Esophagus squamous epithelium (tissue), 4 donors: ENCODE data around the gene REG1B.

Experiments
- CTCF ChIP-seq, 6 experiments: fragments of 450-650 bp in 4 of 6; fragments of 200-600 bp in 2 of 6; sonication (generic) in 2 of 6; IDR thresholded peaks; one replicate each; pipeline ENCODE4 v1.5.1; 2016 to 2019; ENCODE audit warnings: antibody characterized with exemption in 6 of 6, mild to moderate bottlenecking in 4 of 6, moderate library complexity in 4 of 6
- POLR2A ChIP-seq, 4 donors: fragments of 450-650 bp; IDR thresholded peaks; one replicate each; pipeline ENCODE4 v1.6.1; 2017; ENCODE audit warnings: antibody characterized with exemption in 4 of 4, mild to moderate bottlenecking in 4 of 4, moderate library complexity in 3 of 4

- no peak for TF ChIP-seq CTCF (IDR thresholded peaks at IDR 0.05)
- no peak for TF ChIP-seq POLR2A (IDR thresholded peaks at IDR 0.05)
Observed at GRCh38 chr2:79087785-79088364, at the start of gene REG1B.
